ENCODE data around the gene KIF5A.

- TF ChIP-seq EP300 (IDR thresholded peaks at IDR 0.05), result no peak
- no peak for TF ChIP-seq CTCF (IDR thresholded peaks at IDR 0.05)
- TF ChIP-seq POLR2AphosphoS5 (IDR thresholded peaks at IDR 0.05), result no peak
These were observed 24.0 kb upstream of the KIF5A start for GRCh38 chr12:57525615-57526383.

Measured in esophagus muscularis mucosa (tissue), 4 donors.